ENCODE data around the gene SCD. TPM values are rescaled to one million over a fixed set of nuclear protein-coding genes. Genes with fewer than 3 reads are reported as not detected.

Gene SCD
- total RNA-seq, 1 donor, result 937 TPM

- DNase-seq (ENCODE audit: low read depth), result no peak
- no peak for TF ChIP-seq CTCF (IDR thresholded peaks at IDR 0.05; ENCODE audit: insufficient read depth, low read depth, low read length)
- no peak overlapping the region for H3K4me3 ChIP-seq (ENCODE audit: low read depth, low read length)
Observed at GRCh38 chr10:100359529-100360150, 12.6 kb downstream of the SCD start.

GRCh38 chr10:100360234-100360633, 13.2 kb downstream of the SCD start:
- no peak for TF ChIP-seq CTCF (IDR thresholded peaks at IDR 0.05; ENCODE audit: insufficient read depth, low read depth, low read length)
- DNase-seq (ENCODE audit: low read depth), result no peak
- no peak overlapping the region for H3K4me3 ChIP-seq (ENCODE audit: low read depth, low read length)

- TF ChIP-seq CTCF (IDR thresholded peaks at IDR 0.05; ENCODE audit: insufficient read depth, low read depth, low read length), result no peak
- no peak for DNase-seq (ENCODE audit: low read depth)
- no peak overlapping the region for H3K4me3 ChIP-seq (ENCODE audit: low read depth, low read length)
Observed at GRCh38 chr10:100362570-100363496, 15.8 kb downstream of the SCD start.

GRCh38 chr10:100364175-100364574, 17.1 kb downstream of the SCD start:
- no peak overlapping the region for H3K4me3 ChIP-seq (ENCODE audit: low read depth, low read length)
- TF ChIP-seq CTCF (IDR thresholded peaks at IDR 0.05; ENCODE audit: insufficient read depth, low read depth, low read length), result no peak
- DNase-seq (ENCODE audit: low read depth), result no peak

- H3K4me3 ChIP-seq (ENCODE audit: low read depth, low read length), result no peak overlapping the region
- TF ChIP-seq CTCF (IDR thresholded peaks at IDR 0.05; ENCODE audit: insufficient read depth, low read depth, low read length), result no peak
- peak; percentile 95 for DNase-seq (ENCODE audit: low read depth)
Observed at GRCh38 chr10:100364735-100365391, 17.8 kb downstream of the SCD start.

- DNase-seq (ENCODE audit: low read depth), result no peak
- no peak overlapping the region for H3K4me3 ChIP-seq (ENCODE audit: low read depth, low read length)
- TF ChIP-seq CTCF (IDR thresholded peaks at IDR 0.05; ENCODE audit: insufficient read depth, low read depth, low read length), result no peak
Observed at GRCh38 chr10:100368721-100369120, 21.7 kb downstream of the SCD start.
